GM23338 (cell line): ENCODE results near the gene STK32C.

ENCODE experiments used
- EZH2 ChIP-seq: fragments of 200-600 bp; sonication (generic); IDR thresholded peaks from one replicate; pipeline ENCODE4 v1.8.0; 2017; ENCODE audit warnings: antibody characterized with exemption, mild to moderate bottlenecking, low read depth; ENCODE audit not compliant: unreplicated experiment
- EZH2phosphoT487 ChIP-seq: fragments of 200-600 bp; sonication (generic); IDR thresholded peaks from one replicate; pipeline ENCODE4 v1.8.1; 2018; ENCODE audit warnings: antibody characterized with exemption; ENCODE audit not compliant: unreplicated experiment
- POLR2AphosphoS5 ChIP-seq: IDR thresholded peaks from 2 replicates; pipeline ENCODE4 v1.6.1; 2016; ENCODE audit warnings: antibody characterized with exemption, low read depth
- STAT1 ChIP-seq: IDR thresholded peaks from one replicate; pipeline ENCODE4 v1.6.1; 2016; ENCODE audit warnings: antibody characterized with exemption; ENCODE audit not compliant: unreplicated experiment
- TF ChIP-seq, protein P1 (sequence below), 2 experiments: fragments of 200-600 bp in 1 of 2; sonication (generic) in 1 of 2; conservative IDR thresholded peaks; 2 replicates each; pipeline versions ENCODE4 v1.5.1 to v1.6.1; 2016 to 2017; ENCODE audit warnings: antibody characterized with exemption in 2 of 2, low read depth in 2 of 2, mild to moderate bottlenecking in 2 of 2, moderate library complexity in 1 of 2
- TF ChIP-seq, protein P2 (sequence below): IDR thresholded peaks from one replicate; pipeline ENCODE4 v1.6.1; 2018; ENCODE audit warnings: antibody characterized with exemption; ENCODE audit not compliant: unreplicated experiment

DNA sequence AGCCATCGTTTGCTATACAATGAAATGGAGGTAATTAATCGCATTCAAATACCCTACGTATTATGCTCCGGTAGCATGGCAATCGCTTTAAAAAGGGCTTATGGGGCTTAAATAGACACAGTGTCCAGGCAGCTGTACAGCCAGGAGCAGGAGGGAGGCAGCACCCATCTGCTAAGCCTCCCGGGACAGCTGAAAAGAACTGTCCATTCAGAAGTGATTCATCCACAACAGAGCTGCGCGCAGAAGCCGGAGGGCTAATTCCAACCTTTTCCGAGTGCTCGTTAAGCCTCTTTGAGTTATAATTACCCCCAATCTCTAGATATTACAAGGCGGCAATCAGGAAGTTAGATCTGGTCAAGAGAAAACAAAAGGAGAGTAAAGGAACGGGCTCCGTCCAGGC, 62.7 kb downstream of the STK32C start:
- TF ChIP-seq POLR2AphosphoS5 (no peak), STAT1 (no peak), EZH2 (no peak), EZH2phosphoT487 (no peak)
- TF ChIP-seq, protein P1, sequence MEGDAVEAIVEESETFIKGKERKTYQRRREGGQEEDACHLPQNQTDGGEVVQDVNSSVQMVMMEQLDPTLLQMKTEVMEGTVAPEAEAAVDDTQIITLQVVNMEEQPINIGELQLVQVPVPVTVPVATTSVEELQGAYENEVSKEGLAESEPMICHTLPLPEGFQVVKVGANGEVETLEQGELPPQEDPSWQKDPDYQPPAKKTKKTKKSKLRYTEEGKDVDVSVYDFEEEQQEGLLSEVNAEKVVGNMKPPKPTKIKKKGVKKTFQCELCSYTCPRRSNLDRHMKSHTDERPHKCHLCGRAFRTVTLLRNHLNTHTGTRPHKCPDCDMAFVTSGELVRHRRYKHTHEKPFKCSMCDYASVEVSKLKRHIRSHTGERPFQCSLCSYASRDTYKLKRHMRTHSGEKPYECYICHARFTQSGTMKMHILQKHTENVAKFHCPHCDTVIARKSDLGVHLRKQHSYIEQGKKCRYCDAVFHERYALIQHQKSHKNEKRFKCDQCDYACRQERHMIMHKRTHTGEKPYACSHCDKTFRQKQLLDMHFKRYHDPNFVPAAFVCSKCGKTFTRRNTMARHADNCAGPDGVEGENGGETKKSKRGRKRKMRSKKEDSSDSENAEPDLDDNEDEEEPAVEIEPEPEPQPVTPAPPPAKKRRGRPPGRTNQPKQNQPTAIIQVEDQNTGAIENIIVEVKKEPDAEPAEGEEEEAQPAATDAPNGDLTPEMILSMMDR (conservative IDR thresholded peaks at IDR 0.05; ENCODE audit: low read depth in 2 of 2) = no peak
- TF ChIP-seq, protein P2, sequence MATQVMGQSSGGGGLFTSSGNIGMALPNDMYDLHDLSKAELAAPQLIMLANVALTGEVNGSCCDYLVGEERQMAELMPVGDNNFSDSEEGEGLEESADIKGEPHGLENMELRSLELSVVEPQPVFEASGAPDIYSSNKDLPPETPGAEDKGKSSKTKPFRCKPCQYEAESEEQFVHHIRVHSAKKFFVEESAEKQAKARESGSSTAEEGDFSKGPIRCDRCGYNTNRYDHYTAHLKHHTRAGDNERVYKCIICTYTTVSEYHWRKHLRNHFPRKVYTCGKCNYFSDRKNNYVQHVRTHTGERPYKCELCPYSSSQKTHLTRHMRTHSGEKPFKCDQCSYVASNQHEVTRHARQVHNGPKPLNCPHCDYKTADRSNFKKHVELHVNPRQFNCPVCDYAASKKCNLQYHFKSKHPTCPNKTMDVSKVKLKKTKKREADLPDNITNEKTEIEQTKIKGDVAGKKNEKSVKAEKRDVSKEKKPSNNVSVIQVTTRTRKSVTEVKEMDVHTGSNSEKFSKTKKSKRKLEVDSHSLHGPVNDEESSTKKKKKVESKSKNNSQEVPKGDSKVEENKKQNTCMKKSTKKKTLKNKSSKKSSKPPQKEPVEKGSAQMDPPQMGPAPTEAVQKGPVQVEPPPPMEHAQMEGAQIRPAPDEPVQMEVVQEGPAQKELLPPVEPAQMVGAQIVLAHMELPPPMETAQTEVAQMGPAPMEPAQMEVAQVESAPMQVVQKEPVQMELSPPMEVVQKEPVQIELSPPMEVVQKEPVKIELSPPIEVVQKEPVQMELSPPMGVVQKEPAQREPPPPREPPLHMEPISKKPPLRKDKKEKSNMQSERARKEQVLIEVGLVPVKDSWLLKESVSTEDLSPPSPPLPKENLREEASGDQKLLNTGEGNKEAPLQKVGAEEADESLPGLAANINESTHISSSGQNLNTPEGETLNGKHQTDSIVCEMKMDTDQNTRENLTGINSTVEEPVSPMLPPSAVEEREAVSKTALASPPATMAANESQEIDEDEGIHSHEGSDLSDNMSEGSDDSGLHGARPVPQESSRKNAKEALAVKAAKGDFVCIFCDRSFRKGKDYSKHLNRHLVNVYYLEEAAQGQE = no peak
